DND-41 (cell line): ENCODE measurements around the gene ADCY2.

Source experiments
- ATAC-seq: fragments of 200-7000 bp; cut with Tn5 transposase; 3 replicates; pipeline ENCODE4 v1.9.1; 2021; ENCODE audit warnings: low read depth; ENCODE audit not compliant: insufficient read depth
- DNase-seq: peaks from one replicate; pipeline ENCODE4 v3.0.0-alpha.2; 2020
- H2AFZ ChIP-seq: 2 replicates; pipeline ENCODE4 v1.6.0; 2012; ENCODE audit warnings: low read depth, low read length
- H3K27ac ChIP-seq: 2 replicates; pipeline ENCODE4 v1.5.1; 2012; ENCODE audit warnings: low read length, inconsistent platforms
- H3K27me3 ChIP-seq: fragments of 200-600 bp; sonication (generic); 2 replicates; pipeline ENCODE4 v1.6.0; 2012; ENCODE audit warnings: low read length, mild to moderate bottlenecking, inconsistent platforms; ENCODE audit not compliant: insufficient read depth, poor library complexity
- H3K36me3 ChIP-seq: 2 replicates; pipeline ENCODE4 v1.5.1; 2012; ENCODE audit warnings: low read length, inconsistent platforms; ENCODE audit not compliant: insufficient read depth
- H3K4me1 ChIP-seq: 2 replicates; pipeline ENCODE4 v1.5.1; 2012; ENCODE audit warnings: mild to moderate bottlenecking, low read length; ENCODE audit not compliant: insufficient read depth
- H3K4me2 ChIP-seq: 2 replicates; pipeline ENCODE4 v1.6.0; 2012; ENCODE audit warnings: mild to moderate bottlenecking, moderate library complexity, low read length, inconsistent platforms; ENCODE audit not compliant: insufficient read depth
- H3K4me3 ChIP-seq, 2 experiments: fragments of 200-600 bp in 1 of 2; shearing (Covaris generic) in 1 of 2; 2 replicates each; pipeline ENCODE4 v1.5.1; 2012 to 2016; ENCODE audit warnings: inconsistent platforms in 2 of 2, low read length in 2 of 2, mild to moderate bottlenecking in 2 of 2, low read depth in 1 of 2, moderate library complexity in 1 of 2
- H3K79me2 ChIP-seq: 2 replicates; pipeline ENCODE4 v1.6.0; 2012; ENCODE audit warnings: low read length, inconsistent platforms; ENCODE audit not compliant: insufficient read depth
- H3K9ac ChIP-seq: 2 replicates; pipeline ENCODE4 v1.6.0; 2012; ENCODE audit warnings: low read depth, mild to moderate bottlenecking, inconsistent platforms, low read length, moderate library complexity
- H3K9me3 ChIP-seq: 2 replicates; pipeline ENCODE4 v1.5.1; 2012; ENCODE audit warnings: low read length, moderate library complexity, mild to moderate bottlenecking, inconsistent platforms; ENCODE audit not compliant: insufficient read depth, severe bottlenecking
- H4K20me1 ChIP-seq: 2 replicates; pipeline ENCODE4 v1.6.0; 2012; ENCODE audit warnings: low read length; ENCODE audit not compliant: insufficient read depth
- EZH2 ChIP-seq: IDR thresholded peaks from 3 replicates; pipeline ENCODE4 v1.6.1; 2012; ENCODE audit warnings: borderline replicate concordance, low read depth, mild to moderate bottlenecking, moderate library complexity, low read length, inconsistent platforms; ENCODE audit not compliant: severe bottlenecking
- TF ChIP-seq, protein P1 (sequence below): IDR thresholded peaks from 2 replicates; pipeline ENCODE4 v1.5.1; 2012; ENCODE audit warnings: borderline replicate concordance, low read length, moderate library complexity, mild to moderate bottlenecking; ENCODE audit not compliant: poor library complexity, severe bottlenecking; ENCODE audit errors: extremely low read depth

Gene ADCY2

GRCh38 chr5:7866196-7866595 lies 470.3 kb downstream of the ADCY2 start:
- peaks cover 19% of the 10 kb centered on the region for H4K20me1 ChIP-seq
- no peak for ATAC-seq
- no peak overlapping the region for H2AFZ ChIP-seq
- H3K79me2 ChIP-seq, result peaks cover 51% of the 10 kb centered on the region
- H3K27ac ChIP-seq, result no peak overlapping the region
- H3K9ac ChIP-seq, result no peak overlapping the region
- peaks cover 39% of the 10 kb centered on the region for H3K4me1 ChIP-seq
- no peaks in the 10 kb centered on the region for H3K9me3 ChIP-seq
- no peaks in the 10 kb centered on the region for H3K27me3 ChIP-seq
- TF ChIP-seq, protein P1, sequence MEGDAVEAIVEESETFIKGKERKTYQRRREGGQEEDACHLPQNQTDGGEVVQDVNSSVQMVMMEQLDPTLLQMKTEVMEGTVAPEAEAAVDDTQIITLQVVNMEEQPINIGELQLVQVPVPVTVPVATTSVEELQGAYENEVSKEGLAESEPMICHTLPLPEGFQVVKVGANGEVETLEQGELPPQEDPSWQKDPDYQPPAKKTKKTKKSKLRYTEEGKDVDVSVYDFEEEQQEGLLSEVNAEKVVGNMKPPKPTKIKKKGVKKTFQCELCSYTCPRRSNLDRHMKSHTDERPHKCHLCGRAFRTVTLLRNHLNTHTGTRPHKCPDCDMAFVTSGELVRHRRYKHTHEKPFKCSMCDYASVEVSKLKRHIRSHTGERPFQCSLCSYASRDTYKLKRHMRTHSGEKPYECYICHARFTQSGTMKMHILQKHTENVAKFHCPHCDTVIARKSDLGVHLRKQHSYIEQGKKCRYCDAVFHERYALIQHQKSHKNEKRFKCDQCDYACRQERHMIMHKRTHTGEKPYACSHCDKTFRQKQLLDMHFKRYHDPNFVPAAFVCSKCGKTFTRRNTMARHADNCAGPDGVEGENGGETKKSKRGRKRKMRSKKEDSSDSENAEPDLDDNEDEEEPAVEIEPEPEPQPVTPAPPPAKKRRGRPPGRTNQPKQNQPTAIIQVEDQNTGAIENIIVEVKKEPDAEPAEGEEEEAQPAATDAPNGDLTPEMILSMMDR, result no peak
- TF ChIP-seq EZH2, result no peak
- H3K4me2 ChIP-seq, result peak overlapping the region; percentile 3; the same call in 1 of the 2 replicates
- no peak overlapping the region for H3K4me3 ChIP-seq
- DNase-seq, result no peak
- H3K36me3 ChIP-seq, result peaks cover 48% of the 10 kb centered on the region

DNA sequence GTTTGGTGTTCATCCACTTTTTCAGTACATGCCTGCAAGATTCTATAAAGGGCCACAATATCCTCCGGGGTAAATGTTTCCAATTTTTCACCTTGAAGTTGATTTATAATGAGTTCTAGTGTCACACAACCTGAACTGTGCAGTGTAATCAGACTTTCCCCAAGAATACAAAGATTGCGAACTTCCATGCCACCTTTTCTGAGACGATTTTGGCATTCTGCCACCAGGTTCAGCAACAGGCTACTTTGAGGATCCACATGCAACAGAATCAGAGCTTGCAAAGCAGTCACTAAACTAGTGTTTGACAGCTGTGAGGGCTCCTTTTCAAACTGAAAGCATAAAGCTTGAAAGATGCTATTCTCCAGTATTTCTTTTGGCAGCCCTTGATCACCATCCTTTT lies 471.3 kb downstream of the ADCY2 start:
- peaks cover 28% of the 10 kb centered on the region for H4K20me1 ChIP-seq
- TF ChIP-seq, protein P1, result no peak
- no peak for TF ChIP-seq EZH2
- H3K9me3 ChIP-seq, result no peaks in the 10 kb centered on the region
- no peak overlapping the region for H2AFZ ChIP-seq
- peaks cover 61% of the 10 kb centered on the region for H3K79me2 ChIP-seq
- DNase-seq (no peak), ATAC-seq (no peak)
- H3K4me1 ChIP-seq, result peaks cover 49% of the 10 kb centered on the region
- peak overlapping the region; percentile 82 for H3K4me2 ChIP-seq
- no peak overlapping the region; the same call in 1 of the 2 replicates for H3K27ac ChIP-seq
- peaks cover 47% of the 10 kb centered on the region for H3K36me3 ChIP-seq
- peak overlapping the region; percentile 86 to 92; a peak in 3 of 4 replicates for H3K4me3 ChIP-seq
- H3K9ac ChIP-seq, result peak overlapping the region; percentile 86
- no peaks in the 10 kb centered on the region for H3K27me3 ChIP-seq

- DNase-seq (no peak), ATAC-seq (no peak)
- Histone ChIP-seq H3K4me1 (peaks cover 49% of the 10 kb centered on the region), H4K20me1 (peaks cover 40% of the 10 kb centered on the region), H3K36me3 (peaks cover 48% of the 10 kb centered on the region), H3K9ac (peak overlapping the region; percentile 86), H3K79me2 (peaks cover 73% of the 10 kb centered on the region), H3K27me3 (no peaks in the 10 kb centered on the region), H2AFZ (peak overlapping the region; percentile 92), H3K27ac (peak overlapping the region; percentile 74), H3K4me2 (peak overlapping the region; percentile 82), H3K9me3 (no peaks in the 10 kb centered on the region), H3K4me3 (peak overlapping the region; percentile 86 to 92)
- TF ChIP-seq EZH2, result no peak
- TF ChIP-seq, protein P1, result no peak
Measured at GRCh38 chr5:7868427-7868772, 472.5 kb downstream of the ADCY2 start.
